ENCODE measurements around the gene IFITM2.

DNA sequence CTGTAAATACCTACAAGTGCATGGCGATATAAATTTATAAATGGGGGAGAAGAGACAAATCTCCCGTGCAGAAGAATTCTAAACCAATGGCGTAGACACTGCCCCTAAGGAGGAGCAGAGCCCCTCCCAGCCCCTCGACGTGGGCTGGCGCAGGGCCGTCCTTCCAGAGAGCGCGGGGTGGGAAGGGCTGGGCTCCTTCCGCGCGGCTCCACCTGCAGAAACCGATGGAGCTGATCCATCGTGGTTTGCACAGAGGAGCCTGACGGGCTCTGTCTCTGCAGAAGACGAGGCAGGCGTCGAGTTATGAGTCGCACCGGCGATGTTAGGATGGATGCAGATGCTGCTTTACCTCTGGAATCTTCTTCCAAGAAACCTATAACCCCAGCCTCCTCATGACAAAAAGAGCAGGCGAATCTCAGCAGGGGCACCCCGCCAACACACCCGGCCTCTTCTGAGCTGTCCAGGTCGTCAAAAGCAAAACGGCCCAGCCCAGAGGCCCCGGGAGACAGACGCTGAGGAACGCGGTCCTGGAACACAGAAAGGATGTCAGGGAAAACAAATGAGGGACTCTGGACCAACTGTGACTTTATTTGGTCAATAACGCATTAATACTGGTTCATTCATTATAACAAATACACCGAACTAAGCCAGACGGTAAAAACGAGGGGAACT is 50.6 kb downstream of the IFITM2 start:
- TF ChIP-seq, protein P1, sequence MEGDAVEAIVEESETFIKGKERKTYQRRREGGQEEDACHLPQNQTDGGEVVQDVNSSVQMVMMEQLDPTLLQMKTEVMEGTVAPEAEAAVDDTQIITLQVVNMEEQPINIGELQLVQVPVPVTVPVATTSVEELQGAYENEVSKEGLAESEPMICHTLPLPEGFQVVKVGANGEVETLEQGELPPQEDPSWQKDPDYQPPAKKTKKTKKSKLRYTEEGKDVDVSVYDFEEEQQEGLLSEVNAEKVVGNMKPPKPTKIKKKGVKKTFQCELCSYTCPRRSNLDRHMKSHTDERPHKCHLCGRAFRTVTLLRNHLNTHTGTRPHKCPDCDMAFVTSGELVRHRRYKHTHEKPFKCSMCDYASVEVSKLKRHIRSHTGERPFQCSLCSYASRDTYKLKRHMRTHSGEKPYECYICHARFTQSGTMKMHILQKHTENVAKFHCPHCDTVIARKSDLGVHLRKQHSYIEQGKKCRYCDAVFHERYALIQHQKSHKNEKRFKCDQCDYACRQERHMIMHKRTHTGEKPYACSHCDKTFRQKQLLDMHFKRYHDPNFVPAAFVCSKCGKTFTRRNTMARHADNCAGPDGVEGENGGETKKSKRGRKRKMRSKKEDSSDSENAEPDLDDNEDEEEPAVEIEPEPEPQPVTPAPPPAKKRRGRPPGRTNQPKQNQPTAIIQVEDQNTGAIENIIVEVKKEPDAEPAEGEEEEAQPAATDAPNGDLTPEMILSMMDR (IDR thresholded peaks at IDR 0.05), result no peak
- no peak for TF ChIP-seq POLR2A (IDR thresholded peaks at IDR 0.05)
